ENCODE measurements around the gene NPFF. TPM values are rescaled to one million over a fixed set of nuclear protein-coding genes. Genes with fewer than 3 reads are reported as not detected.
"Not testable (repeated sequence)": the region's sequence is repeated elsewhere in the genome, so short reads cannot be mapped to it uniquely, and the experiment has no call there.

The NPFF gene
- total RNA-seq, 3 donors from 2014 or later = not detected

- Histone ChIP-seq H3K36me3 (ENCODE audit: low read depth) (no peaks in the 10 kb centered on the region), H3K9me3 (no peaks in the 10 kb centered on the region), H3K4me1 (ENCODE audit: low read depth) (peaks cover 13% of the 10 kb centered on the region), H3K4me3 (no peak overlapping the region)
- intact Hi-C loops (cut with DNase I, micrococcal nuclease) = no loop called here
- DNase-seq (no peak), ATAC-seq (no peak)
- TF ChIP-seq, protein P1, sequence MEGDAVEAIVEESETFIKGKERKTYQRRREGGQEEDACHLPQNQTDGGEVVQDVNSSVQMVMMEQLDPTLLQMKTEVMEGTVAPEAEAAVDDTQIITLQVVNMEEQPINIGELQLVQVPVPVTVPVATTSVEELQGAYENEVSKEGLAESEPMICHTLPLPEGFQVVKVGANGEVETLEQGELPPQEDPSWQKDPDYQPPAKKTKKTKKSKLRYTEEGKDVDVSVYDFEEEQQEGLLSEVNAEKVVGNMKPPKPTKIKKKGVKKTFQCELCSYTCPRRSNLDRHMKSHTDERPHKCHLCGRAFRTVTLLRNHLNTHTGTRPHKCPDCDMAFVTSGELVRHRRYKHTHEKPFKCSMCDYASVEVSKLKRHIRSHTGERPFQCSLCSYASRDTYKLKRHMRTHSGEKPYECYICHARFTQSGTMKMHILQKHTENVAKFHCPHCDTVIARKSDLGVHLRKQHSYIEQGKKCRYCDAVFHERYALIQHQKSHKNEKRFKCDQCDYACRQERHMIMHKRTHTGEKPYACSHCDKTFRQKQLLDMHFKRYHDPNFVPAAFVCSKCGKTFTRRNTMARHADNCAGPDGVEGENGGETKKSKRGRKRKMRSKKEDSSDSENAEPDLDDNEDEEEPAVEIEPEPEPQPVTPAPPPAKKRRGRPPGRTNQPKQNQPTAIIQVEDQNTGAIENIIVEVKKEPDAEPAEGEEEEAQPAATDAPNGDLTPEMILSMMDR (IDR thresholded peaks at IDR 0.05) = no peak
Observed at GRCh38 chr12:53481939-53482586, 25.2 kb downstream of the NPFF start.

DNA sequence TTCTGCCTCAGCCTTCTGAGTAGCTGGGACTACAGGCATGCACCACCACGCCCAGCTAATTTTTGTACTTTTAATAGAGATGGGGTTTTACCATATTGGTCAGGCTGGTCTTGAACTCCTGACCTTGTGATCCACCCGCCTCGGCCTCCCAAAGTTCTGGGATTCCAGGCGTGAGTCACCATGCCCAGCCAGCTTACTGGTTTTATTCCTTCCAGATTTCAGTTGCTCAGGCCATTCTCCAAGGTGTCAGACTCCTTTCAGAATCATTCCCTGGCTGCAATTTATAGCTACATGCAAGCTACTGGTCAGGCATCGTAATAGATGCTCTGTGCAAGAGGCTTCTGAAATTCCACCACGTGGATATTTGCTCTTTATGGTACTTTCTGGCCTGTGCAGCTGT, 25.8 kb downstream of the NPFF start:
- H3K36me3 ChIP-seq (ENCODE audit: low read depth); ATAC-seq; intact Hi-C loops (cut with DNase I, micrococcal nuclease); H3K4me3 ChIP-seq; DNase-seq; H3K9me3 ChIP-seq: not testable (repeated sequence)
- H3K4me1 ChIP-seq (ENCODE audit: low read depth) = peaks cover 13% of the 10 kb centered on the region

DNA sequence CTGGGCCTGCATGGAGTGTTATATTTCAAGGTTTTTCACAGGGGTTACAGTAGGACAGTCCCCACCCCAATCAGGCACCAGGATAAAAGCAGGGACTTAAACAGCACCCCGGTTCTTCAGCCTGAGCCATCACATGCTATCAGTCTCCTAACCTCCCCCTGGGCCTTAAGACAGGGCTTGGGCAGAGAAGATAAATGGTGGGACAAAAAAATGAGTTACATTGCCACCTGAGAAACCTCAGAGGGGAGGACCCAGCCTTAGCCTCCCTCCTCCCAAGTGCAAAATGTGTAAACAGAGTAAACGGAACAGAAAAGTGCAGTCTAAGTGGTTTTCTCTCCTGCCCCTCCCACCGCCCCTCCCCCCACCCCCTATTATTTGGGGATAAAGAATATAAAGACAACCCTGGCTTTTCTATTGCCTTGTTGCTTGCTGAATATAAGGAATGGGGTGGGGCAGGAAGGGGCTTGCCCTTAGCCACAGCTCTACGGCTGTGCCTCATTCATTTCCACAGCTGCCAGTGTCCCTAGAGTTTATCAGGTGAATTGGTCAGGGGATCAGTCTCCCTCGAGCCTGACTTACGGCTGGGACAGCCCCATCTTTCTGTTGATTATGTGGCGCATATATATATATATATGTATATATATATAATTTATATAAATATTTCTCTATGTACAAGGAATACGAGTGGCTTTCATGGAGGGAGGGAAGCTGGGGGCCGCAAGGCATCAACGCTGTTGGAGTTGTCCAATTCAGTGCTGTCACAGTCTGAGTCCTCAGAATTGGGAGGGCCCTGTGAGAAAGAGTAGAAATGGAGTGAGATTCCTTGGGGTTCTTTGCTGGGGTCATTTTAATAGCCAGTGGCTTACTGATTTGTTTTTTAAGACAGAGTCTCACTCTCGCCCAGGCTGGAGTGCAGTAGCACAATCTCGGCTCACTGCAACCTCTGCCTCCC, 26.5 kb downstream of the NPFF start:
- intact Hi-C loops (cut with DNase I, micrococcal nuclease) = no loop called here
- Histone ChIP-seq H3K36me3 (ENCODE audit: low read depth) (no peaks in the 10 kb centered on the region), H3K9me3 (no peaks in the 10 kb centered on the region), H3K4me1 (ENCODE audit: low read depth) (peaks cover 17% of the 10 kb centered on the region), H3K4me3 (no peak overlapping the region)
- TF ChIP-seq, protein P1 (IDR thresholded peaks at IDR 0.05) = no peak
- ATAC-seq (no peak), DNase-seq (no peak)

- Histone ChIP-seq H3K9me3 (no peaks in the 10 kb centered on the region), H3K4me1 (ENCODE audit: low read depth) (peaks cover 19% of the 10 kb centered on the region), H3K36me3 (ENCODE audit: low read depth) (no peaks in the 10 kb centered on the region), H3K4me3 (no peak overlapping the region)
- DNase-seq (no peak), ATAC-seq (no peak)
- intact Hi-C loops (cut with DNase I, micrococcal nuclease) = no loop called here
- TF ChIP-seq, protein P1 (IDR thresholded peaks at IDR 0.05) = no peak
Observed at GRCh38 chr12:53479331-53479730, 28.0 kb downstream of the NPFF start.

- H3K4me1 ChIP-seq (ENCODE audit: low read depth) = peaks cover 19% of the 10 kb centered on the region
- ATAC-seq (no peak), DNase-seq (no peak)
- intact Hi-C loops (cut with DNase I, micrococcal nuclease) = no loop called here
- no peak overlapping the region for H3K4me3 ChIP-seq
- TF ChIP-seq, protein P1 (IDR thresholded peaks at IDR 0.05) = no peak
- no peaks in the 10 kb centered on the region for H3K36me3 ChIP-seq (ENCODE audit: low read depth)
- no peaks in the 10 kb centered on the region for H3K9me3 ChIP-seq
Observed at GRCh38 chr12:53478865-53479264, 28.4 kb downstream of the NPFF start.

DNA sequence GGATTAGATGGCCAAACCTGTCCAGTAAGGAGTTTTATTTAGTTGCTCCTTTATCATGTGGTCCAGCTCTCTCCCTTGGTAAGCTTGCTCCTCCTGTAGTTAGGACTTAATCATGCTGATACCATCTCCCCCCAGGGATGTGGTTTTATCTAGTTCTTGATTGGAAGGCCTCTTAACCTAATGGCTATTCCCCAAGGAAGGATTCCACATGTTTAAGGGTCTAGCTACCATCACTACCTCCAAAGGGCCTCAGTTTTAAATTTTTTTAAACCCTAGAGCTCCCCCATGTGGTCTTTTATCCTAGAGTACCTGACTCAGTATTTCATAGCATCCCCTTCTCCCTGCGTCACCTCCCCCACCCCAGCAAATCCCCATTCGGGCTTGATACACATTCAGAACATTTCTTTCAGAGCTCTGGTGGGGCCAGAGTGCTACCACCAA, 30.5 kb downstream of the NPFF start:
- ATAC-seq (peak; percentile 24), DNase-seq (no peak)
- TF ChIP-seq, protein P1 (IDR thresholded peaks at IDR 0.05) = no peak
- Histone ChIP-seq H3K9me3 (no peaks in the 10 kb centered on the region), H3K4me3 (no peak overlapping the region), H3K36me3 (ENCODE audit: low read depth) (no peaks in the 10 kb centered on the region), H3K4me1 (ENCODE audit: low read depth) (peaks cover 9% of the 10 kb centered on the region)
- intact Hi-C loops (cut with DNase I, micrococcal nuclease) = no loop called here

Data from mucosa of descending colon (tissue), 3 donors.